ENCODE data around the gene MYBPH. TPM values are rescaled to one million over a fixed set of nuclear protein-coding genes. Genes with fewer than 3 reads are reported as not detected.

MYBPH gene
- total RNA-seq, 1 experiment from 2014 or later: not detected

- DNase-seq (ENCODE audit: low spot score): peak; percentile 7
Observed at GRCh38 chr1:203129501-203130231, 46.0 kb downstream of the MYBPH start.

GRCh38 chr1:203128716-203129500 lies 46.7 kb downstream of the MYBPH start:
- DNase-seq (ENCODE audit: low spot score): no peak

- no peak for DNase-seq (ENCODE audit: low spot score)
Observed at GRCh38 chr1:203128431-203128715, 47.3 kb downstream of the MYBPH start.

- DNase-seq (ENCODE audit: low spot score): peak; percentile 34
Observed at GRCh38 chr1:203127666-203128430, 47.8 kb downstream of the MYBPH start, which contains the start of gene ADORA1. Gene ADORA1, plus strand, starts transcription at chr1:203127726. Its CDS starts 1,116 bp downstream, at chr1:203128842.

GRCh38 chr1:203126866-203127665 lies 48.6 kb downstream of the MYBPH start:
- no peak for DNase-seq (ENCODE audit: low spot score)

- peak; percentile 16 for DNase-seq (ENCODE audit: low spot score)
Observed at GRCh38 chr1:203126151-203126865, 49.3 kb downstream of the MYBPH start.

- DNase-seq (ENCODE audit: low spot score): no peak
Observed at GRCh38 chr1:203124546-203125317, 50.9 kb downstream of the MYBPH start.

GRCh38 chr1:203124011-203124410 lies 51.6 kb downstream of the MYBPH start:
- no peak for DNase-seq (ENCODE audit: low spot score)

- DNase-seq (ENCODE audit: low spot score): no peak
Observed at GRCh38 chr1:203122159-203122558, 53.5 kb downstream of the MYBPH start.

- DNase-seq (ENCODE audit: low spot score): no peak
Observed at GRCh38 chr1:203121186-203122015, 54.2 kb downstream of the MYBPH start.

- no peak for DNase-seq (ENCODE audit: low spot score)
Observed at GRCh38 chr1:203120325-203121153, 55.1 kb downstream of the MYBPH start.

Other genes starting within 250 kb of the MYBPH start
- 12.7 and 15.3 TPM in 2 replicates for gene KLHL12, start 248.6 kb downstream of the MYBPH start, total RNA-seq (2014; rRNA removed; shearing (Covaris generic))
- 105 and 117 TPM in 2 replicates for gene ADIPOR1, start 217.5 kb downstream of the MYBPH start, total RNA-seq (2014; rRNA removed; shearing (Covaris generic))
- 27.5 and 38.5 TPM in 2 replicates for gene CYB5R1, start 208.6 kb downstream of the MYBPH start, total RNA-seq (2014; rRNA removed; shearing (Covaris generic))
- 92.5 and 94.2 TPM in 2 replicates for gene TMEM183A, start 168.5 kb downstream of the MYBPH start, total RNA-seq (2014; rRNA removed; shearing (Covaris generic))
- gene PPFIA4, start 149.3 kb downstream of the MYBPH start, total RNA-seq (2014; rRNA removed; shearing (Covaris generic)): 0.08 and 0.16 TPM in 2 replicates
- gene MYOG, start 89.8 kb downstream of the MYBPH start, total RNA-seq (2014; rRNA removed; shearing (Covaris generic)): not detected in 2 replicates
- 0.89 TPM in 1 of 2 replicates, not detected in the other for gene ADORA1, start 48.1 kb downstream of the MYBPH start, total RNA-seq (2014; rRNA removed; shearing (Covaris generic))
- not detected in 2 replicates for gene CHI3L1, start 10.9 kb upstream of the MYBPH start, total RNA-seq (2014; rRNA removed; shearing (Covaris generic))
- gene CHIT1, start 53.8 kb upstream of the MYBPH start, total RNA-seq (2014; rRNA removed; shearing (Covaris generic)): not detected in 2 replicates
- gene BTG2, start 129.7 kb upstream of the MYBPH start, total RNA-seq (2014; rRNA removed; shearing (Covaris generic)): 103 and 116 TPM in 2 replicates
- 0.10 TPM in 1 of 2 replicates, not detected in the other for gene FMOD, start 175.3 kb upstream of the MYBPH start, total RNA-seq (2014; rRNA removed; shearing (Covaris generic))